Mammary epithelial cell (primary cell): ENCODE measurements around the gene DGKI.

Experiments
- CTCF ChIP-seq, 2 donors: IDR thresholded peaks in 1 of 2; conservative IDR thresholded peaks in 1 of 2; 2 replicates each; pipeline ENCODE4 v1.5.1; 2011 to 2012; ENCODE audit warnings: inconsistent platforms in 2 of 2, low read length in 2 of 2, mild to moderate bottlenecking in 2 of 2, control low read depth in 1 of 2, low read depth in 1 of 2; ENCODE audit not compliant: insufficient read depth in 1 of 2; ENCODE audit errors: extremely low read depth in 1 of 2
- EZH2 ChIP-seq: IDR thresholded peaks from 2 replicates; pipeline ENCODE4 v1.6.1; 2012; ENCODE audit warnings: low read length, inconsistent platforms, borderline replicate concordance

- TF ChIP-seq CTCF (conservative IDR thresholded peaks at IDR 0.05 in 1 of 2, IDR thresholded peaks at IDR 0.05 in 1 of 2; ENCODE audit: extremely low read depth in 1 of 2, insufficient read depth in 1 of 2, low read depth in 1 of 2, low read length in 2 of 2) (no peak), EZH2 (no peak)
Observed at GRCh38 chr7:137692399-137692798, 154.4 kb downstream of the DGKI start.
